DOHH2 (cell line): Measurements from ENCODE around the gene ANKRD49.

Experiments used
- EZH2phosphoT487 ChIP-seq: fragments of 200-600 bp; sonication (generic); IDR thresholded peaks from 2 replicates; pipeline ENCODE4 v1.6.1; 2017; ENCODE audit warnings: borderline replicate concordance, mild to moderate bottlenecking, antibody characterized with exemption, low read length, moderate library complexity, mixed read lengths
- TF ChIP-seq, protein P1 (sequence below): fragments of 200-600 bp; sonication (generic); IDR thresholded peaks from one replicate; pipeline ENCODE4 v1.5.1; 2014; ENCODE audit warnings: antibody characterized with exemption, mild to moderate bottlenecking, low read depth, low read length; ENCODE audit not compliant: poor library complexity, severe bottlenecking

DNA sequence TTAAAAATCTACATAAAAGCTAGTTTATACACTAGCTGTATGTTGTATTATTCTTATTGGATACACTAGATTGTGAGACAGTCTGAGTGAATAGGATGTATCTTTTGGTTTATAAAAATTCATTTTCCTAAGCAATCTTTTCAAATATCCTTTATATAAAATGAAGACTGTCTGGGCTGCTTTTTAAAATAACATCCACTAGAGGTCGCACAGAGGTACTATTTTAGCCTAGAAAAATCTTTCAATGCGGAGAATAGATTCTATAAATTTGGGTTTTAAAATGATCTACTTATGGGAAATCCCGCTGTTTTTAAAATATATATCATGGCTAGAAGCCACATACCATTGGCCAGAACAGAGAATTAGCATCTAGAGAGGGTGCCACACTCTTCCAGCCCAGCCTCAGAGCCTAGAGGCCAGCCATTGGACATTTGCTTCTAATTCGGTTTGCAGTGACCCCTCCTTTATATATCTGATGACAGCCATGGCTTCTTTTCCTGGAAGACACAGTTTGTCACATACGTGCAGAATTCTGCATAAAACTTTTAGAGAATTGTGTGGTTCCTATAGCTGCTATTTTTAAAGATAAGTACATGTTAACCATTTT lies 25.8 kb downstream of the ANKRD49 start:
- TF ChIP-seq, protein P1, sequence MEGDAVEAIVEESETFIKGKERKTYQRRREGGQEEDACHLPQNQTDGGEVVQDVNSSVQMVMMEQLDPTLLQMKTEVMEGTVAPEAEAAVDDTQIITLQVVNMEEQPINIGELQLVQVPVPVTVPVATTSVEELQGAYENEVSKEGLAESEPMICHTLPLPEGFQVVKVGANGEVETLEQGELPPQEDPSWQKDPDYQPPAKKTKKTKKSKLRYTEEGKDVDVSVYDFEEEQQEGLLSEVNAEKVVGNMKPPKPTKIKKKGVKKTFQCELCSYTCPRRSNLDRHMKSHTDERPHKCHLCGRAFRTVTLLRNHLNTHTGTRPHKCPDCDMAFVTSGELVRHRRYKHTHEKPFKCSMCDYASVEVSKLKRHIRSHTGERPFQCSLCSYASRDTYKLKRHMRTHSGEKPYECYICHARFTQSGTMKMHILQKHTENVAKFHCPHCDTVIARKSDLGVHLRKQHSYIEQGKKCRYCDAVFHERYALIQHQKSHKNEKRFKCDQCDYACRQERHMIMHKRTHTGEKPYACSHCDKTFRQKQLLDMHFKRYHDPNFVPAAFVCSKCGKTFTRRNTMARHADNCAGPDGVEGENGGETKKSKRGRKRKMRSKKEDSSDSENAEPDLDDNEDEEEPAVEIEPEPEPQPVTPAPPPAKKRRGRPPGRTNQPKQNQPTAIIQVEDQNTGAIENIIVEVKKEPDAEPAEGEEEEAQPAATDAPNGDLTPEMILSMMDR: peak; percentile 60
- no peak for TF ChIP-seq EZH2phosphoT487
